K562 (cell line): Measurements from ENCODE around the gene CHIC2.

Source experiments
- KLF13 ChIP-seq: fragments of 450-650 bp; IDR thresholded peaks from 2 replicates; pipeline ENCODE4 v1.6.1; 2016; ENCODE audit warnings: missing genetic modification characterization, low read depth, mild to moderate bottlenecking, missing compliant biosample characterization, moderate library complexity, borderline replicate concordance
- PRMT5 ChIP-seq: sonication (generic); formaldehyde crosslinking; IDR thresholded peaks from 2 replicates; pipeline ENCODE4 v1.5.0; 2020; ENCODE audit warnings: missing genetic modification reagents
- RCOR1 ChIP-seq, 2 experiments: IDR thresholded peaks; 2 replicates each; pipeline ENCODE4 v1.6.1; 2012; ENCODE audit warnings: low read depth in 2 of 2, low read length in 2 of 2, borderline replicate concordance in 1 of 2, improper control_type of control experiment in 1 of 2
- SMC3 ChIP-seq: conservative IDR thresholded peaks from 2 replicates; pipeline ENCODE4 v1.6.1; 2011; ENCODE audit warnings: low read depth, low read length, improper control_type of control experiment; ENCODE audit not compliant: insufficient read depth
- SRF ChIP-seq, 2 experiments: fragments of 250-450, 450-650 bp in 1 of 2; sonication (Bioruptor Pico) in 1 of 2; sonication (generic) in 1 of 2; formaldehyde crosslinking; IDR thresholded peaks; 2 replicates each; pipeline versions ENCODE4 v1.5.0 to v1.5.1; 2020 to 2022; ENCODE audit warnings: mild to moderate bottlenecking in 1 of 2, missing genetic modification reagents in 1 of 2
- ZC3H11A ChIP-seq: IDR thresholded peaks from 2 replicates; pipeline ENCODE4 v1.6.1; 2012; ENCODE audit warnings: low read depth, low read length, improper control_type of control experiment
- ZEB2 ChIP-seq: fragments of 450-650 bp; IDR thresholded peaks from 2 replicates; pipeline ENCODE4 v1.6.1; 2016
- ZSCAN29 ChIP-seq: fragments of 450-650 bp; IDR thresholded peaks from 2 replicates; pipeline ENCODE4 v1.6.1; 2017
- TF ChIP-seq, protein P1 (sequence below): fragments of 450-650 bp; IDR thresholded peaks from 2 replicates; pipeline ENCODE4 v1.6.1; 2016; ENCODE audit warnings: antibody characterized with exemption
- TF ChIP-seq, protein P2 (sequence below): fragments of 450-650 bp; conservative IDR thresholded peaks from 2 replicates; pipeline ENCODE4 v1.6.1; 2016; ENCODE audit warnings: missing genetic modification characterization, low read depth, mild to moderate bottlenecking, control low read depth, missing compliant biosample characterization

DNA sequence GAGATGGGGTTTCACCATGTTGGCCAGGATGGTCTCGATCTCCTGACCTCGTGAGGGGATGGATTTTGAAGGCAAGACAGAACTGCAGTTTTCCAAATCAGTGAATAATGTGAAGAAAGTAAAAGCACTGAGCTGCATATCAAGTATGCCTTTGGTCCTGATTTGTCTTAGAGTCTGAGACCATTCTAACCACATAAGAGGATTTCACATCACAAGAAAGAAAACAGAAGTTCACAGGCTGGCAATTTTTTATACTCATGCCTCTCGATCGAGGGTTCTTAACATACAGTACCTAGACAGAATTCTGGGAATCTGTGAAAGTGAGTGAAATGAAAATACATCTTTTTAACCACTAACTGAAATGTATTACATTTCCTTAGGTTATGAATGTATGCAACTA lies 23.3 kb downstream of the CHIC2 start:
- no peak for TF ChIP-seq ZSCAN29
- TF ChIP-seq, protein P1, sequence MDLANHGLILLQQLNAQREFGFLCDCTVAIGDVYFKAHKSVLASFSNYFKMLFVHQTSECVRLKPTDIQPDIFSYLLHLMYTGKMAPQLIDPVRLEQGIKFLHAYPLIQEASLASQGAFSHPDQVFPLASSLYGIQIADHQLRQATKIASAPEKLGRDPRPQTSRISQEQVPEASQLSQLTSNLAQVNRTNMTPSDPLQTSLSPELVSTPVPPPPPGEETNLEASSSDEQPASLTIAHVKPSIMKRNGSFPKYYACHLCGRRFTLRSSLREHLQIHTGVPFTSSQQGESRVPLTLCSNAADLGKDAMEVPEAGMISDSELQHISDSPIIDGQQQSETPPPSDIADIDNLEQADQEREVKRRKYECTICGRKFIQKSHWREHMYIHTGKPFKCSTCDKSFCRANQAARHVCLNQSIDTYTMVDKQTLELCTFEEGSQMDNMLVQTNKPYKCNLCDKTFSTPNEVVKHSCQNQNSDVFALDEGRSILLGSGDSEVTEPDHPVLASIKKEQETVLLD = no peak
- no peak for TF ChIP-seq ZC3H11A
- no peak for TF ChIP-seq PRMT5 (CRISPR knock-in tag)
- no peak for TF ChIP-seq SRF (CRISPR knock-in tag; IDR thresholded peaks at IDR 0.05)
- TF ChIP-seq SMC3 = no peak
- TF ChIP-seq, protein P2, sequence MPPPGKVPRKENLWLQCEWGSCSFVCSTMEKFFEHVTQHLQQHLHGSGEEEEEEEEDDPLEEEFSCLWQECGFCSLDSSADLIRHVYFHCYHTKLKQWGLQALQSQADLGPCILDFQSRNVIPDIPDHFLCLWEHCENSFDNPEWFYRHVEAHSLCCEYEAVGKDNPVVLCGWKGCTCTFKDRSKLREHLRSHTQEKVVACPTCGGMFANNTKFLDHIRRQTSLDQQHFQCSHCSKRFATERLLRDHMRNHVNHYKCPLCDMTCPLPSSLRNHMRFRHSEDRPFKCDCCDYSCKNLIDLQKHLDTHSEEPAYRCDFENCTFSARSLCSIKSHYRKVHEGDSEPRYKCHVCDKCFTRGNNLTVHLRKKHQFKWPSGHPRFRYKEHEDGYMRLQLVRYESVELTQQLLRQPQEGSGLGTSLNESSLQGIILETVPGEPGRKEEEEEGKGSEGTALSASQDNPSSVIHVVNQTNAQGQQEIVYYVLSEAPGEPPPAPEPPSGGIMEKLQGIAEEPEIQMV (tag) = no peak
- TF ChIP-seq KLF13 (tag) = no peak
- TF ChIP-seq RCOR1 (IDR thresholded peaks at IDR 0.05; ENCODE audit: borderline replicate concordance in 1 of 2, low read depth in 2 of 2, low read length in 2 of 2) = no peak
- TF ChIP-seq ZEB2 = no peak
